Neutrophil (primary cell): ENCODE results near the gene BRF1.
"Not testable (repeated sequence)": the region's sequence is repeated elsewhere in the genome, so short reads cannot be mapped to it uniquely, and the experiment has no call there.

Experiments used
- H3K27ac ChIP-seq: fragments of 200-600 bp; sonication (generic); 2 replicates; pipeline ENCODE4 v1.5.1; 2016; ENCODE audit warnings: mild to moderate bottlenecking, moderate library complexity
- H3K27me3 ChIP-seq: fragments of 200-600 bp; sonication (generic); 2 replicates; pipeline ENCODE4 v1.6.0; 2016; ENCODE audit warnings: mild to moderate bottlenecking
- H3K36me3 ChIP-seq: fragments of 200-600 bp; sonication (generic); 2 replicates; pipeline ENCODE4 v1.5.1; 2017
- H3K4me1 ChIP-seq, 2 experiments: fragments of 200-600 bp in 1 of 2; sonication (generic) in 1 of 2; 1 replicate in 1 of 2; 2 replicates in 1 of 2; pipeline versions ENCODE4 v1.5.1 to v1.6.1; 2013 to 2016; ENCODE audit warnings: low read depth in 1 of 2, low read length in 1 of 2, mild to moderate bottlenecking in 1 of 2, moderate library complexity in 1 of 2; ENCODE audit not compliant: control insufficient read depth in 1 of 2, insufficient read depth in 1 of 2
- H3K4me3 ChIP-seq, 2 experiments: fragments of 200-600 bp in 1 of 2; sonication (generic) in 1 of 2; 1 replicate in 1 of 2; 2 replicates in 1 of 2; pipeline ENCODE4 v1.5.1; 2013 to 2016; ENCODE audit warnings: low read depth in 1 of 2, low read length in 1 of 2, mild to moderate bottlenecking in 1 of 2, moderate library complexity in 1 of 2
- H3K9me3 ChIP-seq: fragments of 200-600 bp; sonication (generic); 2 replicates; pipeline ENCODE4 v1.5.1; 2016
- CTCF ChIP-seq: fragments of 200-600 bp; sonication (generic); IDR thresholded peaks from 2 replicates; pipeline ENCODE4 v1.5.1; 2016; ENCODE audit warnings: antibody characterized with exemption

The BRF1 gene

DNA sequence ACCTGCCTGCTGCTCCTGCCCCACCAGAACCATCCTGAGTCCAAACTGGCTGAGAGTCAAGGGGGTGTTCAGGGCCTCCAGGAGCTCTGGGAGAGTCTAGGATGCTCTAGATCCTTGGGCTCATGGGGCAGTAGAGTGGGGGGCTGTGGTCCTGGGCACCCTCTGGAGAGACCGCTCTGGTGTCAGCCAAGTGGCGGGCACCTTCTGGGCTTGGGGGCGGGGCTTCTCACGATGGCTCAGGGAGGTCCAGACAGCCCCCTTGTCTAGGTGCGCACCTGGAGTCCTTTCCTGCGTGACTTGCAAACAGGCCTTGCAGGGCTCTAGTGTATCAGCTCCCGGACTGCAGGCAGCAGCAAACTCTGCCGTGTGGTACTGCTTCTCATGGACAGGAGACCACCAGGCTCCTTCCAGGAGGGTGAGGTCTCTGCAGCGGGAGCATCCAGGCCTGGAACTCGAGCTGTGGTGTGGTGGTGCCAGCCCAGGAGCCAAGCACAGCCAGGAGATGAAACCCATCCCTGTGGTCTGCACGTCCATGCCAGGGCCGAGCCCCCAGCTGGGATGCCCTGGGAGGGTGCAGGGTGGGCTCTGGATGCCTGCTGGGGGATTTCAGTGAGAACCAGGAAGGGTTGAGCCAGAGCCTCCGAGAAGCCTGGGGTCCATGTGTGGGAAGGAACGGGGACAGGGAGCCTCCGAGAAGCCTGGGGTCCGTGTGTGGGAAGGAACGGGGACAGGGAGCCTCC is 28.8 kb upstream of the BRF1 start:
- Histone ChIP-seq H3K9me3 (no peaks in the 10 kb centered on the region), H3K27me3 (no peaks in the 10 kb centered on the region), H3K4me1 (peaks cover 11 to 17% of the 10 kb centered on the region in 2 experiments), H3K4me3 (no peak overlapping the region), H3K36me3 (no peaks in the 10 kb centered on the region), H3K27ac (no peak overlapping the region)
- no peak for TF ChIP-seq CTCF

GRCh38 chr14:105328678-105329390 is 28.0 kb upstream of the BRF1 start:
- no peaks in the 10 kb centered on the region for H3K27me3 ChIP-seq
- peaks cover 11 to 17% of the 10 kb centered on the region in 2 experiments for H3K4me1 ChIP-seq
- no peak overlapping the region for H3K27ac ChIP-seq
- no peaks in the 10 kb centered on the region for H3K36me3 ChIP-seq
- TF ChIP-seq CTCF: no peak
- H3K9me3 ChIP-seq: no peaks in the 10 kb centered on the region
- no peak overlapping the region for H3K4me3 ChIP-seq

- no peaks in the 10 kb centered on the region for H3K36me3 ChIP-seq
- no peak for TF ChIP-seq CTCF
- peaks cover 11 to 17% of the 10 kb centered on the region in 2 experiments for H3K4me1 ChIP-seq
- no peaks in the 10 kb centered on the region for H3K27me3 ChIP-seq
- no peak overlapping the region for H3K4me3 ChIP-seq
- H3K9me3 ChIP-seq: no peaks in the 10 kb centered on the region
- H3K27ac ChIP-seq: no peak overlapping the region
Measured at GRCh38 chr14:105328070-105328677, 27.4 kb upstream of the BRF1 start.

DNA sequence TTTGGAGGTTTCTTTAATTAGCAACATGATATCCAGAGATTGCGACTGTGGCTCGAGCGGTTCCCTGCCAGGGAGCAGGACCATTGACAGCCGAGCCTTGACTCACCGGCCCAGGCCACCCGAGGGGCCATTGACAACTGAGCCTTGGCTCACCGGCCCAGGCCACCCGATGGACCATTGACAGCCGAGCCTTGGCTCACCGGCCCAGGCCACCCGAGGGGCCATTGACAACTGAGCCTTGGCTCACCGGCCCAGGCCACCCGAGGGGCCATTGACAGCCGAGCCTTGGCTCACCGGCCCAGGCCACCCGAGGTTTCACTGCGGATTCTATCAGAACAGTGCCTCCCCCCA is 26.9 kb upstream of the BRF1 start:
- H3K27me3 ChIP-seq, H3K36me3 ChIP-seq, H3K9me3 ChIP-seq, H3K4me3 ChIP-seq, H3K27ac ChIP-seq: not testable (repeated sequence)
- H3K4me1 ChIP-seq: peaks cover 11 to 14% of the 10 kb centered on the region in 2 experiments

- no peak for TF ChIP-seq CTCF
- Histone ChIP-seq H3K36me3 (no peaks in the 10 kb centered on the region), H3K4me3 (no peak overlapping the region), H3K4me1 (peaks cover 9 to 11% of the 10 kb centered on the region in 2 experiments), H3K27ac (no peak overlapping the region), H3K9me3 (no peaks in the 10 kb centered on the region), H3K27me3 (no peaks in the 10 kb centered on the region)
Measured at GRCh38 chr14:105326891-105327694, 26.3 kb upstream of the BRF1 start.
